K562 (cell line): Measurements from ENCODE around the gene FGD6. TPM values are rescaled to one million over a fixed set of nuclear protein-coding genes. Genes with fewer than 3 reads are reported as not detected.

Experiments used
- GATAD2A ChIP-seq: fragments of 450-650 bp; IDR thresholded peaks from 2 replicates; pipeline ENCODE4 v1.6.1; 2017
- KDM1A ChIP-seq, 2 experiments: fragments of 450-650 bp; IDR thresholded peaks; 2 replicates each; pipeline ENCODE4 v1.6.1; 2016; ENCODE audit warnings: mild to moderate bottlenecking in 2 of 2
- PHF21A ChIP-seq: fragments of 450-650 bp; IDR thresholded peaks from 2 replicates; pipeline ENCODE4 v1.6.1; 2017; ENCODE audit warnings: low read depth, borderline replicate concordance
- POLR2A ChIP-seq: fragments of 450-650 bp; conservative IDR thresholded peaks from 2 replicates; pipeline ENCODE4 v1.6.1; 2016
- ZNF174 ChIP-seq: fragments of 250-450 bp; sonication (Bioruptor Pico); IDR thresholded peaks from 2 replicates; pipeline ENCODE4 v1.4.0; 2020; ENCODE audit warnings: mild to moderate bottlenecking
- ZNF431 ChIP-seq: sonication (generic); formaldehyde crosslinking; IDR thresholded peaks from 2 replicates; pipeline ENCODE4 v1.8.0; 2022; ENCODE audit warnings: mild to moderate bottlenecking, missing genetic modification reagents
- ZNF445 ChIP-seq: fragments of 250-450 bp; sonication (Bioruptor Pico); IDR thresholded peaks from 2 replicates; pipeline ENCODE4 v1.4.0; 2020; ENCODE audit warnings: low read depth, mild to moderate bottlenecking, moderate library complexity
- ZNF696 ChIP-seq: fragments of 250-450 bp; sonication (Bioruptor Pico); conservative IDR thresholded peaks from 2 replicates; pipeline ENCODE4 v1.4.0; 2020; ENCODE audit warnings: mild to moderate bottlenecking, moderate library complexity
- ZNF780A ChIP-seq: fragments of 250-450 bp; sonication (Bioruptor Pico); IDR thresholded peaks from 2 replicates; pipeline ENCODE4 v1.5.0; 2021; ENCODE audit warnings: mild to moderate bottlenecking
- polyA plus RNA-seq, 8 experiments: library from polyadenylated mRNA; depleted of rRNA in 4 of 8; stranded (reverse) in 5 of 8; unstranded in 3 of 8; fragments of >200 nt; fragmentation: Nextera tagmentation in 2 of 8; fragmentation: Illumina TruSeq in 1 of 8; extraction: Ambion mirVana in 2 of 8; extraction: Trizol in 1 of 8; gene quantifications; 2 replicates each; pipeline versions ENCODE4 v1.2.1 to v1.2.3, GENCODE V29; 2011 to 2014; ENCODE audit warnings: inconsistent platforms in 1 of 8, missing spikeins in 1 of 8
- total RNA-seq, 7 experiments: library from RNA; depleted of rRNA in 6 of 7; stranded (reverse); fragments of >200 nt in 6 of 7; fragmentation: Illumina TruSeq in 2 of 7; extraction: Trizol in 2 of 7; gene quantifications; 2 replicates each; pipeline versions ENCODE4 v1.2.1 to v1.2.3, GENCODE V29; 2011 to 2021; ENCODE audit warnings: low replicate concordance in 1 of 7
- TF ChIP-seq, protein P1 (sequence below): sonication (generic); formaldehyde crosslinking; IDR thresholded peaks from 2 replicates; pipeline ENCODE4 v1.8.1; 2023; ENCODE audit warnings: mild to moderate bottlenecking, missing genetic modification reagents
- TF ChIP-seq, protein P2 (sequence below): fragments of 250-450 bp; sonication (Bioruptor Pico); IDR thresholded peaks from 2 replicates; pipeline ENCODE4 v1.9.0; 2021; ENCODE audit warnings: mild to moderate bottlenecking
- TF ChIP-seq, protein P3 (sequence below): fragments of 250-450 bp; sonication (Bioruptor Pico); IDR thresholded peaks from 2 replicates; pipeline ENCODE4 v1.4.0; 2020; ENCODE audit warnings: mild to moderate bottlenecking
- TF ChIP-seq, protein P4 (sequence below), 2 experiments: fragments of 200-800 bp in 1 of 2; sonication (Bioruptor generic) in 1 of 2; sonication (generic) in 1 of 2; formaldehyde crosslinking in 1 of 2; IDR thresholded peaks in 1 of 2; conservative IDR thresholded peaks in 1 of 2; 2 replicates each; pipeline versions ENCODE4 v1.5.0 to v1.6.1; 2016 to 2020; ENCODE audit warnings: missing compliant biosample characterization in 1 of 2, missing genetic modification characterization in 1 of 2, missing genetic modification reagents in 1 of 2
- TF ChIP-seq, protein P5 (sequence below): fragments of 250-450 bp; sonication (Bioruptor Pico); IDR thresholded peaks from 2 replicates; pipeline ENCODE4 v1.5.0; 2020; ENCODE audit warnings: mild to moderate bottlenecking, borderline replicate concordance
- TF ChIP-seq, protein P6 (sequence below): fragments of 250-450 bp; sonication (Bioruptor Pico); IDR thresholded peaks from 2 replicates; pipeline ENCODE4 v1.4.0; 2020

Gene FGD6
- total and polyA plus RNA-seq, 9 of the 15 experiments (the other 6 are each of a cell fraction or from before 2014, with no cell fraction given), result 1.5 to 11.1 (median 5.8) TPM

DNA sequence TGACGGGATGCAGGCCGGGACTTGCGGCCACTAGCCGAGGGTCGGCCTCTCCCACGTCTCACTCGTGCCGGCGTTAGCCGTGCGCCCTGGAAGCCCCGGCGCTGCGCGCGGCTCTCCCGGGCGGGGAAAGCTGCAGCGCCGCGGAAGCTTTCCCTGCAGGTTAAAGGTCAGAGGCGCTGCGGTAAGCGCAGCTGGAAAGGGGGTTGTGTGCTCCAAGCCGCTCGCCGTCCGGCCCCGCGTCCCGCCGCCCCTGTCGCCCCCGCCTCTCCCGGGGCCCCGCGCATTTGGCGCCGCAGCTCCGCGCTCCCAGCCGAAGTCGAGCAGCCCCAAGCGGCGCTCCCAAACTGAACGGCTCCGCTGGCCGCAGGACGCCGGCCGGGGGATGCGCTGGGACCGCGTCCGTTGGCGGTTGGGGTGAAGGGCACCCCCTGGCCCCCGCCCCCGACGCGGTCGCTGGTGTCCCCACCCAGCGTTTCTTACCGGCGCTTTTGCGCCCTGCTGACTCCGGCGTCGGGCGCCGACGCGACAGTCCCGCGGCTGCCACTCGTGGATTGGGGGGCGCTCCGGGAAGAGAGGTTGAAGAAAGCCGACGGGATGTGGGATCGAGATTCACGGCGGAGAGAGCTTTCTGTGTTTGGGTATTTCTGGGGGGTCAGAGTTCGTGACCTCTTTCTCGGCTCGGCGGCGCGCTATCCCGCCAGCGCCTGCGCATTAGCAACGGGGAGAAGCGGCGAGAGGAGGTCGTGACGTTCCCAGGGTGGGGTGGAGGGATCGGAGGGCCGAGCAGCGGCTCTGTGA is 144.2 kb downstream of the FGD6 start, which contains the start of gene NR2C1 (continued):
- no peak for TF ChIP-seq KDM1A (IDR thresholded peaks at IDR 0.05)
- TF ChIP-seq, protein P1, sequence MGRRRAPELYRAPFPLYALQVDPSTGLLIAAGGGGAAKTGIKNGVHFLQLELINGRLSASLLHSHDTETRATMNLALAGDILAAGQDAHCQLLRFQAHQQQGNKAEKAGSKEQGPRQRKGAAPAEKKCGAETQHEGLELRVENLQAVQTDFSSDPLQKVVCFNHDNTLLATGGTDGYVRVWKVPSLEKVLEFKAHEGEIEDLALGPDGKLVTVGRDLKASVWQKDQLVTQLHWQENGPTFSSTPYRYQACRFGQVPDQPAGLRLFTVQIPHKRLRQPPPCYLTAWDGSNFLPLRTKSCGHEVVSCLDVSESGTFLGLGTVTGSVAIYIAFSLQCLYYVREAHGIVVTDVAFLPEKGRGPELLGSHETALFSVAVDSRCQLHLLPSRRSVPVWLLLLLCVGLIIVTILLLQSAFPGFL, result no peak
- TF ChIP-seq ZNF174, result no peak
- TF ChIP-seq, protein P2, sequence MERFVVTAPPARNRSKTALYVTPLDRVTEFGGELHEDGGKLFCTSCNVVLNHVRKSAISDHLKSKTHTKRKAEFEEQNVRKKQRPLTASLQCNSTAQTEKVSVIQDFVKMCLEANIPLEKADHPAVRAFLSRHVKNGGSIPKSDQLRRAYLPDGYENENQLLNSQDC (CRISPR knock-in tag), result no peak
- TF ChIP-seq, protein P3, sequence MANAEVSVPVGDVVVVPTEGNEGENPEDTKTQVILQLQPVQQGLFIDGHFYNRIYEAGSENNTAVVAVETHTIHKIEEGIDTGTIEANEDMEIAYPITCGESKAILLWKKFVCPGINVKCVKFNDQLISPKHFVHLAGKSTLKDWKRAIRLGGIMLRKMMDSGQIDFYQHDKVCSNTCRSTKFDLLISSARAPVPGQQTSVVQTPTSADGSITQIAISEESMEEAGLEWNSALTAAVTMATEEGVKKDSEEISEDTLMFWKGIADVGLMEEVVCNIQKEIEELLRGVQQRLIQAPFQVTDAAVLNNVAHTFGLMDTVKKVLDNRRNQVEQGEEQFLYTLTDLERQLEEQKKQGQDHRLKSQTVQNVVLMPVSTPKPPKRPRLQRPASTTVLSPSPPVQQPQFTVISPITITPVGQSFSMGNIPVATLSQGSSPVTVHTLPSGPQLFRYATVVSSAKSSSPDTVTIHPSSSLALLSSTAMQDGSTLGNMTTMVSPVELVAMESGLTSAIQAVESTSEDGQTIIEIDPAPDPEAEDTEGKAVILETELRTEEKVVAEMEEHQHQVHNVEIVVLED (CRISPR knock-in tag), result peak; percentile 35; the same call in 1 of the 2 replicates
- TF ChIP-seq, protein P4, sequence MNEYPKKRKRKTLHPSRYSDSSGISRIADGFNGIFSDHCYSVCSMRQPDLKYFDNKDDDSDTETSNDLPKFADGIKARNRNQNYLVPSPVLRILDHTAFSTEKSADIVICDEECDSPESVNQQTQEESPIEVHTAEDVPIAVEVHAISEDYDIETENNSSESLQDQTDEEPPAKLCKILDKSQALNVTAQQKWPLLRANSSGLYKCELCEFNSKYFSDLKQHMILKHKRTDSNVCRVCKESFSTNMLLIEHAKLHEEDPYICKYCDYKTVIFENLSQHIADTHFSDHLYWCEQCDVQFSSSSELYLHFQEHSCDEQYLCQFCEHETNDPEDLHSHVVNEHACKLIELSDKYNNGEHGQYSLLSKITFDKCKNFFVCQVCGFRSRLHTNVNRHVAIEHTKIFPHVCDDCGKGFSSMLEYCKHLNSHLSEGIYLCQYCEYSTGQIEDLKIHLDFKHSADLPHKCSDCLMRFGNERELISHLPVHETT (CRISPR knock-in tag; conservative IDR thresholded peaks at IDR 0.05 in 1 of 2, IDR thresholded peaks at IDR 0.05 in 1 of 2), result peak in 1 of 2 experiments; percentile 78; a peak in 2 of 4 replicates
- TF ChIP-seq POLR2A, result peak; percentile 84
- TF ChIP-seq, protein P5, sequence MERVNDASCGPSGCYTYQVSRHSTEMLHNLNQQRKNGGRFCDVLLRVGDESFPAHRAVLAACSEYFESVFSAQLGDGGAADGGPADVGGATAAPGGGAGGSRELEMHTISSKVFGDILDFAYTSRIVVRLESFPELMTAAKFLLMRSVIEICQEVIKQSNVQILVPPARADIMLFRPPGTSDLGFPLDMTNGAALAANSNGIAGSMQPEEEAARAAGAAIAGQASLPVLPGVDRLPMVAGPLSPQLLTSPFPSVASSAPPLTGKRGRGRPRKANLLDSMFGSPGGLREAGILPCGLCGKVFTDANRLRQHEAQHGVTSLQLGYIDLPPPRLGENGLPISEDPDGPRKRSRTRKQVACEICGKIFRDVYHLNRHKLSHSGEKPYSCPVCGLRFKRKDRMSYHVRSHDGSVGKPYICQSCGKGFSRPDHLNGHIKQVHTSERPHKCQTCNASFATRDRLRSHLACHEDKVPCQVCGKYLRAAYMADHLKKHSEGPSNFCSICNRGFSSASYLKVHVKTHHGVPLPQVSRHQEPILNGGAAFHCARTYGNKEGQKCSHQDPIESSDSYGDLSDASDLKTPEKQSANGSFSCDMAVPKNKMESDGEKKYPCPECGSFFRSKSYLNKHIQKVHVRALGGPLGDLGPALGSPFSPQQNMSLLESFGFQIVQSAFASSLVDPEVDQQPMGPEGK (CRISPR knock-in tag), result no peak
- TF ChIP-seq, protein P6, sequence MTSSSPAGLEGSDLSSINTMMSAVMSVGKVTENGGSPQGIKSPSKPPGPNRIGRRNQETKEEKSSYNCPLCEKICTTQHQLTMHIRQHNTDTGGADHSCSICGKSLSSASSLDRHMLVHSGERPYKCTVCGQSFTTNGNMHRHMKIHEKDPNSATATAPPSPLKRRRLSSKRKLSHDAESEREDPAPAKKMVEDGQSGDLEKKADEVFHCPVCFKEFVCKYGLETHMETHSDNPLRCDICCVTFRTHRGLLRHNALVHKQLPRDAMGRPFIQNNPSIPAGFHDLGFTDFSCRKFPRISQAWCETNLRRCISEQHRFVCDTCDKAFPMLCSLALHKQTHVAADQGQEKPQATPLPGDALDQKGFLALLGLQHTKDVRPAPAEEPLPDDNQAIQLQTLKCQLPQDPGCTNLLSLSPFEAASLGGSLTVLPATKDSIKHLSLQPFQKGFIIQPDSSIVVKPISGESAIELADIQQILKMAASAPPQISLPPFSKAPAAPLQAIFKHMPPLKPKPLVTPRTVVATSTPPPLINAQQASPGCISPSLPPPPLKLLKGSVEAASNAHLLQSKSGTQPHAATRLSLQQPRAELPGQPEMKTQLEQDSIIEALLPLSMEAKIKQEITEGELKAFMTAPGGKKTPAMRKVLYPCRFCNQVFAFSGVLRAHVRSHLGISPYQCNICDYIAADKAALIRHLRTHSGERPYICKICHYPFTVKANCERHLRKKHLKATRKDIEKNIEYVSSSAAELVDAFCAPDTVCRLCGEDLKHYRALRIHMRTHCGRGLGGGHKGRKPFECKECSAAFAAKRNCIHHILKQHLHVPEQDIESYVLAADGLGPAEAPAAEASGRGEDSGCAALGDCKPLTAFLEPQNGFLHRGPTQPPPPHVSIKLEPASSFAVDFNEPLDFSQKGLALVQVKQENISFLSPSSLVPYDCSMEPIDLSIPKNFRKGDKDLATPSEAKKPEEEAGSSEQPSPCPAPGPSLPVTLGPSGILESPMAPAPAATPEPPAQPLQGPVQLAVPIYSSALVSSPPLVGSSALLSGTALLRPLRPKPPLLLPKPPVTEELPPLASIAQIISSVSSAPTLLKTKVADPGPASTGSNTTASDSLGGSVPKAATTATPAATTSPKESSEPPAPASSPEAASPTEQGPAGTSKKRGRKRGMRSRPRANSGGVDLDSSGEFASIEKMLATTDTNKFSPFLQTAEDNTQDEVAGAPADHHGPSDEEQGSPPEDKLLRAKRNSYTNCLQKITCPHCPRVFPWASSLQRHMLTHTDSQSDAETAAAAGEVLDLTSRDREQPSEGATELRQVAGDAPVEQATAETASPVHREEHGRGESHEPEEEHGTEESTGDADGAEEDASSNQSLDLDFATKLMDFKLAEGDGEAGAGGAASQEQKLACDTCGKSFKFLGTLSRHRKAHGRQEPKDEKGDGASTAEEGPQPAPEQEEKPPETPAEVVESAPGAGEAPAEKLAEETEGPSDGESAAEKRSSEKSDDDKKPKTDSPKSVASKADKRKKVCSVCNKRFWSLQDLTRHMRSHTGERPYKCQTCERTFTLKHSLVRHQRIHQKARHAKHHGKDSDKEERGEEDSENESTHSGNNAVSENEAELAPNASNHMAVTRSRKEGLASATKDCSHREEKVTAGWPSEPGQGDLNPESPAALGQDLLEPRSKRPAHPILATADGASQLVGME (CRISPR knock-in tag), result no peak
- no peak for TF ChIP-seq ZNF780A
- peak; percentile 48; the same call in 1 of the 2 replicates for TF ChIP-seq PHF21A
- no peak for TF ChIP-seq ZNF431 (CRISPR knock-in tag)
- 0 out of 2 replicates have a peak, but pooled peaks have one; percentile 47 for TF ChIP-seq GATAD2A
- no peak for TF ChIP-seq ZNF445 (CRISPR knock-in tag)
- TF ChIP-seq ZNF696 (CRISPR knock-in tag), result no peak
